GM18526 (cell line): Measurements from ENCODE around the gene TEAD3.

Experiments
- POLR2A ChIP-seq: IDR thresholded peaks from 3 replicates; pipeline ENCODE4 v1.6.1; 2011; ENCODE audit not compliant: insufficient read length; ENCODE audit errors: extremely low read depth

Gene TEAD3

DNA sequence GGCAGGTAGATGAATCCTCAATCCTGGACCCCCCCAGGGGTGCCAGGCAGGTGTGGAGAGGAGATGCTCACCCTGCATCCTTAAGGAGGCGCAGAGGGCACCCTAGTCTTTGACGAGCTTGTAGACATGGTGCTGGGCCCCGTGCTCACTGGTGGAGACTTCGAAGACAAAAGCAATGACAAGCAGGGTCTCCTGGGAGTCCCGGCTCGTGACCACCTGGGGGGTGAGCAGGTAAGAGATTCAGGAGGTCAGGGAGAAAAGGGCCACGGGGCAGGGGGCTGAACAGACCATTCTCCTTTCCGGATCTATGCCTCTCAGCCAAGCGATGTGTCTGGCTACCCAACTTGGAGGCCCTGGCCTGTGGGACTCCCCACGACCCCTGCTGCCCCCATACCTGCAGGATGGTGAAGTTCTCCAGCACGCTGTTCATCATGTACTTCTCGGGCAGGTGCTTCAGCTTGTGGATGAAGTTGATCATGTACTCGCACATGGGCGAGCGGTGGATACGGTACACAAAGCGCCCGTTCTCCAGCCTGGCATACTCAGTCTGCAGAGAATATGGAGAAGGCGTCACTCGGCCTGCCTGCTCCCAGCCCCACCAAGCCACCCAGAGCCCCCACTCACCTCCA, 21.8 kb downstream of the TEAD3 start:
- no peak for TF ChIP-seq POLR2A

DNA sequence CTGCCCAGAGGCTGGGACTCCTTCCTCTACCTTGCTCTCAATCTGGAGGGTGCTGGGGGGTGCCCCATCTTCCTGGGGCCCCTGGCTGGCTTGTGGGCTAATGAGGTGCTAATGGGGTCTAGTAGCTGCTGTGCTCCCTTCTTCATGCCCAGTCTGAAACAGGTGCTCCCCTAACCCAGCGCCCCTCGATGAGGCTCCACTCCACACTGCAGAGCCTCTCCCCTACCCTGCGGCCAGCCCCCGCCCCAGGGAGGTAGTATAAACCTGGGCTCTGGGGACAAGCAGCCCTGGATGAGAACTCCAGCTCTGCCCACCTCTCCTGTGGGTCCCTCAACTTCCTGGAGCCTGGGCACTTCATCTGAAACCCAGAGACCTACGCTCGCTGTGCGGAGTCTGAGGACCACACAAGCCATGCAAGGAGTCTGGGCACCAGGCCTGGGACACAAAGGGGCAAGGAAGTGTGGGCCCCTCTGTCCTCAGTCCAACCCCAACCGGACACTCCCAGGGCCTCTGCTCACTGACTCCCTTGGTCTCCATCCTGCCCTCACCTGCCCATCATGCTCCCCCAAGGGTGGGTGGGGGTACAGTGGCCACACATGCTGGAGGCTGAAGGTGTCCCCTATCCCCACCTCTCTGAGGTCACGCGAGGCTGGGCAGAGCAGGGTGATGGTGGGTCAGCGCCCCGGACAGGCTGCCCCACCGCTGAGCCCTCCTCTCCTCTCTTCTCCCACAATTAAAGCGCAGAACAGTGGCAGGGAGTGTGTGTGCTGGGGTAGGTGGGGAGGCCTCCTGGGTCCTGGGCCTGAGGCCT, 22.5 kb downstream of the TEAD3 start:
- TF ChIP-seq POLR2A: peak; percentile 16

DNA sequence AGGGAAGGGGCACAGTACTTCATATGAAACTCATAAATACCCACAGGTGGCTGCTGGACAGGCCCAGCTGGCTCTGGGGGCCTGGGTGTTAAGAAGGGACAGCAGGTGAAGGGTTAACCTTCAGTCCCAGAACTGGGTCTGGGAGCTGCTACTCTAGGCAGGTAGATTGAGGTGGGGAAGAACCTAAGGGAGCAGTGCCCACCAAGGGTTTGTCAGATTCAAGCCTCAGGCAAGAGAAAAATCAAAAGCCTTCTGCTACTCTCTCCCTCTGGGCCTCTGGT, 23.1 kb downstream of the TEAD3 start:
- TF ChIP-seq POLR2A: no peak

DNA sequence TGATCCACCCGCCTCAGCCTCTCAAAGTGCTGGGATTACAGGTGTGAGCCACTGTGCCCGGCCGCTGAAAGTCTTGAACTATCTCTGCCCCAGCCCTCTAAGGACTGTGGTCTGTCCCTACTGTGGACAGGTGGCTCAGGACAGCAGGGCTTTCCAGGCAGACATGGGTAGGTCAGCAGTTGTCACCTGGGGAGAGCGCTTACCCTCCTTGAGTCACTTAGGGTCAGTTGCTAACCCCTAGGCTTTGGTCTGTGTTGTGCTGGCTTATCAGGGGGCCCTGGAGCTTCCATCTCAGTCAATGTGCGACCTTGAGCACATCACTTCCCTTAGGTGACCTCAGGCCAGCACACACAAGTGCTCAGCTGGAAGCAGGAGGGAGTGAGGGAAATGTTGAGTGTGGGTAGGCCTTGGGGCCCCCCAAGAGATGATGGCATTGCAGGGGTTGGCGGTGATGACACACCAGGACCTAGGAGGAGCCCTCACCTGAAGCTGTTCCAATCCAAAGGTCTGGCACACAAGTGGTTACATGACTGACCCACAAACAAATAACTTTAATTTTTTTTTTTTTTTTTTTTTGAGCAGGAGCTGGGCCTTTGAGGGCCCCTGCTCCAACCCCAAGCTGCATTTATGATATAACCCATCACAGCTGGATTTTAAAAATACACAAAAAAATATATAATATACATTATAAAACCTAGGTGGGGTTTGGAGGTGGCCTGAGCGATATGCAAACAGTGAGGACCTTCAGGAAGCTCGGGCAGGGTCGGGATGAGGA, 23.6 kb downstream of the TEAD3 start:
- peak; percentile 40 for TF ChIP-seq POLR2A

DNA sequence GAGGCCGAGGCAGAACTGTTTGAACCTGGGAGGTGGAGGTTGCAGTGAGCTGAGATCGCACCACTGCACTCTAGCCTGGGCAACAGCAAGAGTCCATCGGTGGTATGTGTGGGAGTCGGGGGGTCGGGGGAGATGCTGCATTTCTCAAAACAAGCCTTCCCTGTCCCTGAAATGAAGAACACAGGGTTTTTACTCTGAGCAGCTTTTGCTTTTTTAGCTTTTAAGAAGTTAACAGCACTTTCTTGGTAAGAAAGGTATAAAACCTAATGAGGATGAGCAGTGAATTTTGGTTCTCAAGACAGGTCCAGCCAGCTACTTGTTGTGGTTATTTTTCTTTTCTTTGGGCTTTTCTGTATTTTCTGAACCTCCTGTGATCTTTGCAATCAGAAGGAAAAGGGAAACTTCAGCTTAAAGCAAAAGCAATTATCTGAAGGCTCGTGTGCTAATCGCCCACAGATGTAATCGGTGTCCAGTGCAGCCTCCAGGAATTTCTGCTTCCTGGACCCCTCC, 25.0 kb downstream of the TEAD3 start:
- no peak for TF ChIP-seq POLR2A

DNA sequence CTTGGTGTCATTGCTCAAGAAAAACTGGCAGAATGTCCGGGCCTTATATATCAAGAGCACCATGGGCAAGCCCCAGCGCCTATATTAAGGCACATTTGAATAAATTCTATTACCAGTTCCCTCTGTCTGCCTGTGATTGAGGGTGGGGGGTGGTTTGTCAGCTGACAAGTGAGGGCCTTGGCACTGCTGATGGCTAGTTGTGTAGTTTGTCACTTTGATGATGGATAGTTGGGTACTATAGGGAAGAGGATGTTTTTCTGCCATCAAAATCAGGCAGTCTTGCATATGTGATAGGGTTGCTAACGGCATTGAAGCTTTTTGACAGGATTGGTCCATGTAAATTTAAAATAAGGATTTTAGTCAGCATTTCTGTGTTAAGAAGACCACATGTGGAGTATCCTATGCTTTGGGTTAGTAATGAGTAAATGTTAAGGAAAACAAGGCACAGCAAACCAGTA, 26.2 kb downstream of the TEAD3 start:
- no peak for TF ChIP-seq POLR2A

DNA sequence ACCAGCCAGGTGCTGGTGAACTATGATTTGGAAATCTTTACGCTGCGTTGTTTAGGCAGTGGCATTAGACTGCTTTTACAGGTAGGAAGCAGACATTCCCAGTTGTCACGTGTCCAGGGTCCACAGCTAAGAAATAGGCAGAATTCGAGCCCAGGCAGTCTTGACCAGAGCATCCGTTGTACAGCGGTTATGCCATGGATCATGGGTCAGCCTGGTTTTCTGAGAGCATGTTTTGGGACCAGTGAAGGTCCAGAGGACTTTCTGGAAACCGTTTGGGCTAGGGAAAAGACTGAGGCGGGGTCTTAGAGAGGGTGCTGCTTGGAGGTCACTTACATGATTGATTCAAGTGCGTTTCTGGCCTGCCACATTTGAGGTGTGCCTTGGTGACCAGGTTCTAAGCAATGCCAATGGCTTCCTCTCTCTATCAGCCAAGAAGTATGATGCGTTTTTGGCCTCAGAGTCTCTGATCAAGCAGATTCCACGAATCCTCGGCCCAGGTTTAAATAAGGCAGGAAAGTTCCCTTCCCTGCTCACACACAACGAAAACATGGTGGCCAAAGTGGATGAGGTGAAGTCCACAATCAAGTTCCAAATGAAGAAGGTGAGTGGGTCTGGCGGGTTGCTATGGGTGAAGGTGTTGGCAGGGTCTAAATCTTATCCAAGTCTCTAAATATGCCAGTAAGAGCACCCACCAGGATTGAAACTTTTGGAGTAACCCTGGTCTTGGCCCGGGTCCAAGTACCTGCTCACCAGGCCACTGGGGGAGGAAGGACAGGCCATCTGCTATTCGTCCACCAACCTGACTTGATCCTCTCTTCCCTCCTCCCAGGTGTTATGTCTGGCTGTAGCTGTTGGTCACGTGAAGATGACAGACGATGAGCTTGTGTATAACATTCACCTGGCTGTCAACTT, 26.9 kb downstream of the TEAD3 start:
- no peak for TF ChIP-seq POLR2A

DNA sequence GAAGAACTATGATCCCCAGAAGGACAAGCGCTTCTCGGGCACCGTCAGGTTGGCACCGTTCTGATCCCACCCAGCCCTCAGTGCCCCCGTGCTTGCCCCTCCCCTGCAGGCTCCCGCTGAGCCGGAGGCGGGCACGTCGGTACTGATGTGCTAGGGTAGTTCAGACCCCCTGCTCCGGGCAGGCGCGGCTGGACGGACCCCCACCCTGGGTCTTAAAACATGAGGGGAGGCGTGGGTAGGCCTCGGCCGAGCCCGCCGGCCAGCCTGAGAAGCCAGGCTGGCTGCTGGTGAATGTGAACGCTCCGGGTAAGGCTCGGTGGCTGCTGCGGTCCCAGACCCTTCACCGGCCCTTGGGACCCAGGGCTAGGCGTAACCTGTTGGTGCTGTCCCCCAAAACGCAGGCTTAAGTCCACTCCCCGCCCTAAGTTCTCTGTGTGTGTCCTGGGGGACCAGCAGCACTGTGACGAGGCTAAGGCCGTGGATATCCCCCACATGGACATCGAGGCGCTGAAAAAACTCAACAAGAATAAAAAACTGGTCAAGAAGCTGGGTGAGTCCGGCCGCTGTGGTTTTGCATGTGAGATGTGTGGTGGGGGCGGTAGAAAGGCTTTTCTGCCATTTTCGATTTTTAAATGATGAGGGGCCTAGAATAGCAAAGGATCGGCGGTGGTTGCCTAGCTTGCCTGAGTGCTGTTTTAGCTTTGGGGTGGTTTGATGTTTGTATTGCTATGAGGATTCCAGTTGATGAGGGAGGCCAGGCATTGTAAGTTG, 27.7 kb downstream of the TEAD3 start:
- peak; percentile 9 for TF ChIP-seq POLR2A

DNA sequence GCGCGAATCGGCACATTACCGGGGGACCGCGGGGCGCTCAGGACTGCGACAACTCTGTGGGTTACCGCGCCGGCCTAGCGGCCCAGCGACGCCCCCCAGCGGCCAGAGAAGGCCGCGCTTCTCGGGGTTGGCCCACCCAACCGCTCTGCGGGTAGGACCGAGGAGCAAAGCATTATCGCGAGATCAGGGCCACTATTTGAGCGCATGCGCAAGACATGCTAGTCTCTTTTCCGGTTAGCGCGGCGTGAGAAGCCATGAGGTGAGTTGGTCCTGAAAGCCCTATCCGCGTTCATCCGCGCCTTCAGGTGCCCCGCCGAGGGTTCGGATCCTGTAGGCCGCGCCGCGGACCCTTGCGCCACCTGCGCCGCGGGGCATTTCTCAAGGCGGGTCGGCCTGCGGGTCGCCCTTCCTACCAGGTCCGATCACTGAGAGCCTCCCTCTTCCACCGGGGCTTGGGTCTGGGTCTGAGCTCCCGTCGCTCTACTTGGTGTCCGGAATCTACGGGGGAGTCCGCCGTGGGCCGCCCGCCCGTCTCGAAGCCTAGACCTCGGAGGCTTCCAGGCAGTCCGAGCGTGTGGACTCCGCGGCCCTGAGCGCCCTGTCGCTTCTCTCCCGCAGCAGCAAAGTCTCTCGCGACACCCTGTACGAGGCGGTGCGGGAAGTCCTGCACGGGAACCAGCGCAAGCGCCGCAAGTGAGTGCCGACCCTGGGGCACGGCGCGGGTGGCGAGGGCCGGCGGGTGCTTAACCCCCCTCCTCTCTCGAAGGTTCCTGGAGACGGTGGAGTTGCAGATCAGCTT, 28.5 kb downstream of the TEAD3 start, which contains the start of gene RPL10A:
TSS of gene RPL10A (plus strand) at position 221 of the 799 bp plus-strand sequence. CDS start at position 255, 34 bp downstream.
- TF ChIP-seq POLR2A: peak; percentile 99

DNA sequence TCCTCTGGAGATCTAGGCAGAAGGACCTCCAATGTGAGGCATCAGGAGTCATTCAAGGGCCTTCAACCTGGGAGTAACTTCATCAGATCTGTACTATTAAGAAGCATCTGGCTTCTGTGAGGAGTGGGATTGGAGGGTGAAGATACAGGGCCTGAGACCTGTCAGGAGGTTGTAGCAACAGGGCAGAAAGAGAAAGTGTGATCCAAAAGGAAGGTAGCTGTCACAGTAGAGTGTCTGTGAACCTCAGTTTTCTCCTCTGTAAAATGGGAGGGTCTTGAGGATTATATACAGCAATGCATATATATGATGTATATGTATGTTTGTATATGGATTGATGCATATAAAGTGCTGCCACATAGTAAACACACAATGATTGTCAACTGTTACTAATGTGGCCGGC, 31.2 kb downstream of the TEAD3 start:
- no peak for TF ChIP-seq POLR2A

DNA sequence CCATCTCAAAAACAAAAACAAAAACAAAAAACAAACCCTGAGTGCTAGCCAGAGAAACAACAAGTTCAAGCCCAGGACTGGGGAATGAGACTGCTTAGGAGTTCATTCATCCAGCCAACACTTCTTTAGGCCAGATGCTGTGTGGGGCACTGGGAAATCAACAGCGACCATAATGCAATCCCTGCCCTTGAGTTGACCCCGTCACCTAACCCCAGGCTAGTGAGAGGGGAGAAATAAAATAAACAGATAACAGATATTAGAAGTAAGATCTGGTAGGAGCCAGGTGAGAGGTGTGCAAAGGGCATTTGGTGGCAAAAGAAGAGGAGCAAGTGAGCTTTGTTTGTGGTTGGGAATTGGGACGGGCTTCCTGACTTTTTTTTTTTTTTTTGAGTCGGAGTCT, 33.6 kb downstream of the TEAD3 start:
- no peak for TF ChIP-seq POLR2A

DNA sequence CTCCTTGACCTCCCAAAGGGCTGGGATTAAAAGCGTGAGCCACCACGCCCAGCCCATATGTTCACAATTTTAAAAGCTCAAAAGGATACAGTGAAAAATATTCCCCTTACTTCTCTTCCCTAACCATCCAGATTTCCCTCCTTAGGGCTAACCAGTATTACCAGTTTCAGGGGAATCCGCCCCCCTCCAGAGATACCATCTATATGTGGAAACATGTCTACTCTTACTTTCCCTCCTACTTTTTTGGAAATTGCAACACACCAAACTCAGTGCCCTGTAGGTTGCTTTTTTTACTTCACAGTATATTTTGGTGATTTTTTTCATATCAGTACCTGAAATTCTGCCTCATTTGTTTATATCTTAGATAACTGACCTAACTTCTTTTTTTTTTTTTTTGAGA, 35.6 kb downstream of the TEAD3 start:
- no peak for TF ChIP-seq POLR2A

DNA sequence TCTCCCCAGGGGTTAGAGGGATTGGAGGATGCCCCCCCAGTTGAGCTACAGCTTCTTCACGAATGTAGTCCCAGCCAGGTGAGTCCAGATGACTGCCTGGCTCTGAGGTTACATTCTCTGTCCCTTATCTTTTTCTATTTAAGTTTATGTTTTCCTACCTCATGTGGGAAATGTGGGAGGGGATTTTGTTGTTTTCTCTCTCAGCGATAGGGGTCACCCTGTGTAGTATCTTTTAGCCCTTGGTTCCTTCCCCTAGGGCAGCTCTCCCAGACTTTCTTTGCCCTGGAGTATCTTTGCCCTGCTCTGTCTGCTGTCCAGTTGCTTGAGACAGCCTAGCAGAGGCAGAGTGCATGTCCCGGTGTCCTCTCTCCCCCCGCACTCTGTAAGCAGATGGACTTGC, 39.0 kb downstream of the TEAD3 start:
- no peak for TF ChIP-seq POLR2A
